HG03045 (cell line): ENCODE measurements around the gene TMED10.

Source experiments
- ATAC-seq: cut with Tn5 transposase; IDR thresholded peaks from one replicate; pipeline ENCODE4 v1.9.1; 2021; ENCODE audit warnings: mild to moderate bottlenecking, moderate library complexity; ENCODE audit not compliant: unreplicated experiment

Gene TMED10

GRCh38 chr14:75090353-75090752 lies 86.1 kb downstream of the TMED10 start:
- no peak for ATAC-seq

GRCh38 chr14:75088566-75089373 lies 87.6 kb downstream of the TMED10 start:
- ATAC-seq: no peak

- no peak for ATAC-seq
These were observed 88.3 kb downstream of the TMED10 start for GRCh38 chr14:75088153-75088552.

GRCh38 chr14:75084513-75084912 lies 91.9 kb downstream of the TMED10 start:
- no peak for ATAC-seq

- no peak for ATAC-seq
These were observed 93.1 kb downstream of the TMED10 start for GRCh38 chr14:75083271-75083670.

- no peak for ATAC-seq
These were observed 94.7 kb downstream of the TMED10 start for GRCh38 chr14:75081660-75082229.
